ENCODE measurements around the gene LY6G6C.

Gene LY6G6C

DNA sequence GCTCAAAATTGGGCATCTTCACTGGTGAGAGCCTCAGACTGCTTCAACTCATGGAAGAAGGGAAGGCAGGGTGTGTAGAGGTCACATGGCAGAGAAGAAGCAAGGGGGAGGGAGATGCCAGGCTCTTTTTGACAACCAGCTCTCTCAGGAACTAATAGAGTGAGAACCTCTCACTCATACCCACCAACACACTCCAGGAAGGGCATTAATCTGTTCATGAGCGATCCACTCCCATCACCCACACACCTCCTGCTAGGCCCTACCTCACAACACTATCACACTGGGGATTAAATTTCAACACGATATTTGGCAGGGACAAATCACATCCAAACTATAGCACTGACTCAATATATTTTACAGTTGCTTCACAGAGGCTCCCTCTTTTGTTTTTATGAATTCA lies 20.3 kb upstream of the LY6G6C start:
- DNase-seq (ENCODE audit: low spot score): no peak

DNA sequence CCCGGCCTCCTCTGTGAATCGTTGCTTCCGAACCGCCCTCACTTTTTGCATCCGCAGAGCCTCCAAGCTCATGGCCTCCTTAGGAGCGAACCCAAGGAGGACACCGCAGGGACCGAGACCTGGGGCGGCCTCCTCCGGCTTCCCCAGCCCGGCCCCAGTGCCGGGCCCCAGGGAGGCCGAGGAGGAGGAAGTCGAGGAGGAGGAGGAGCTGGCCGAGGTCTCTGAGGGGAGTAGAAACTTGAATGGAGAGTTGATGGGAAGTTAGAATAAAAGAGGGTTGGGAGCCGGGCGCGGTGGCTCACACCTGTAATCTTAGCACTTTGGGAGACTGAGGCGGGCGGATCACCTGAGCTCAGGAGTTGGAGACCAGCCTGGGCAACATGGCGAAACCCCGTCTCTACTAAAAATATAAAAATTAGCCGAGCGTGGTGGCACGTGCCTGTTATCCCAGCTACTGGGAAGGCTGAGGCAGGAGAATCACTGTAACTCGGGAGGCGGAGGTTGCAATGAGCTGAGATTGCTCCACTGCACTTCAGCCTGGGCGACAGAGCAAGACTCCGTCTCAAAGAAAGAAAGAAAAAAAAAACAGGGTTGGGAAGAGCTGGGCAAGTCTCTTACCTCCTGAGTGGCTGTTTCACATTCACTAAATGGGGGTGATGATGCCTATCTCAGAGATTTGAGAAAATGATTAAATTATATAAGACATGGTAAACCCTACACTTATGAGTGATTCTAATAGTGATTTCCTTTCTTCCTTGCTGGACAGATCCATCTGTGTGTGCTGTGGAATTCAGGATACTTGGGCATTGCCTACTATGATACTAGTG lies 19.1 kb upstream of the LY6G6C start:
- DNase-seq (ENCODE audit: low spot score): peak; percentile 44

DNA sequence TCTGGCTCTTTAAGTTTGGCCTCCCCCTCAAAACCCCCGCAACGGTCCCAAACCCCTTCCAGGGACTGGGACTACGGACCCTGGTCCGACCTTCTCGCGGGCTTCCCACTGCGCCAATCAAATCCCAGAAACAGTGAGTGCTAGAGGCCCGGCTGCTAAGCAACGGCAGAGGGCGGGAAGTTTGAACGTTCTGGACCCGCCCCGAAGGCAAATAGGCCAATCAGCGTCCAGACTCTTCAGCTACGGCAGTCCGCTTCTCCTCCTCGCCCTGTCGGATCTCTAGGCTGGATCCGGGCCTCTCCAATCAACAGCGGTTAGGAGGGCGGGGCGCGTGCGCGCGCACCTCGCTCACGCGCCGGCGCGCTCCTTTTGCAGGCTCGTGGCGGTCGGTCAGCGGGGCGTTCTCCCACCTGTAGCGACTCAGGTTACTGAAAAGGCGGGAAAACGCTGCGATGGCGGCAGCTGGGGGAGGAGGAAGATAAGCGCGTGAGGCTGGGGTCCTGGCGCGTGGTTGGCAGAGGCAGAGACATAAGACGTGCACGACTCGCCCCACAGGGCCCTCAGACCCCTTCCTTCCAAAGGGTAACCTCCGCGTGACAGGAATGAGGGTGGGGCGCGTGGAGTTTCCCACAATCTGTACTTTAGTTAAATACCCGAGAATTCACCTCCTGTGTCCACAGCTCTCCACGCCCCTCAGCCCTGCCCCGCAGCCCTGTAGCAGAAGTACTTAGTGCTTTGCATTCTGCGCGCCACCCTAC lies 18.3 kb upstream of the LY6G6C start, which contains the start of gene MSH5:
Gene MSH5, plus strand, starts transcription at position 367 of the 758 bp plus-strand sequence. CDS start 462 bp downstream, outside the sequence.
- peak; percentile 97 for DNase-seq (ENCODE audit: low spot score)

DNA sequence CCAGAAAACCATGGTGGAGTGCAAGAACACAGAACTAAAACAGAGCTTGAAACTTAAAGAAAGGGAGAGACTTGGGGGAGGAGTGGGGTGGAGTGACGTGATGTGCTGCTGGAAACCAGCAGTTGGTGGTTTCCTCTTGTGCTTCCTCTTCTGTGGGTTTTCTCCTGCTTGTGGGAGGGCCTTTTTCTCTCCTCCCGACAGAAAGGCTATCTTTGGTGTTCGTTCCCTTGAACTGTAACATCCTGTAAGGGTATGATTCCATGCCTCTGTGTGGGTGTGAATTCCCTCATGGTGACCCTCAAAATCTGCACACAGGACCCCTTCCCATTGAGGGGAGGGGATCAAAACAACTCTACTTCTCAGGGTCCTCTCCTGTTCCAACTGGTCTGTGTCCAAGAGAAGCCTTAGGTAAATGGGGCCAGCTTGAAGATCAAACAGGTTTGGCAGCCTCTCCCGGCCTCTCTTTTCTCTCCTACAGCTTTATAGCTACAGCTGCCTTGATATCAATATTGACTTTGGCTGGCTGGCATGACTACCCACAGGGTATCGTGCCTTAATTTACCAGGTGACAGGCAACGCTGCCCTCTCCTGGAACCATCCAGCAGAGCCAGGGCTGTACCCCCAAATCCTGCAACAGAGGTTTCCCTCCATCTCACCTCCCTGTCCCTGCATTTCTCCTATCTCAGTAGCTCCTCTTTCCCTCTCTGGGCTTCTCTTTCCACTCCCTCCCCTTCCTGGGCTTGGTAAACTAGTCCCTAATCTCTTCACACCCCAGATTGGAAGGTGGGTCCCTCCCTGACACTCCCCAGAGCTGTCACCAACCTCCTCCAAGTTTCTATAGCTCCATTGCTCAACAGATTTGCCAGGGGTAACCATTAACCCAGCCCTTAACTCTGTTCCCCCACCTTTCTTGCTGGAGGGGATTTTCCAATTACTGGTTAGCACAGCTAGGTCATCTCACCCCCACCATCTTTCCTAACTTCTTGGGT lies 16.7 kb upstream of the LY6G6C start:
- no peak for DNase-seq (ENCODE audit: low spot score)

DNA sequence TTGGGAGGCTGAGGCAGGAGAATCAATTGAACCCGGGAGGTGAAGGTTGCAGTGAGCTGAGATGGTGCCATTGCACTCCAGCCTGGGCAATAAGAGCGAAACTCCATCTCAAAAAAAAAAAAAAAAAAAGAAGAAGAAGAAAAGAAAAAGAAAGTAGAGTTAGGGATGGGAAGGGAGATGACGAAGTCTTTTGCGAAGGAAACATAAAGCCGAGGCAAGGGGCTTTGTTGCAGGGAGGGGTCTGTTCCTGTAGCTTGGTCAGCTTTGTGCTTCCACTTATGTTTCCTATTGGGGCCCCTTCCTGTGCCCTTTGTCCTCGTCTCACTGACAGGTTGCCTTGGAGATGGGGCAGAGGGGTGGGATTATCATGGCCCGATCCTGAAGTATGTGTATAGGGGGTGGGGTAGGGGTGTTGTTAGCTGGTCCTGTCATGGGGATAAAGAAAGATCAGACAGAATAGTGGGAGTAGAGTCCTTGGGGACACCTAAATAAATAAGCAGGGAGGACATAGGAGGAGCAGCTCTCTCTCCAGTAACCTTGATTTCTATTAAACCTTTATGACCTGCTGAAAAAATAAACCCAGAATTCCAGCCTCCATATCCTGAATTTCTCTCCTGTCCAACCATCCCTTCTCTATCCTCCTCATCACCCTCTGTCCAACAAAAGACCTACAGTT lies 15.9 kb upstream of the LY6G6C start:
- no peak for DNase-seq (ENCODE audit: low spot score)

DNA sequence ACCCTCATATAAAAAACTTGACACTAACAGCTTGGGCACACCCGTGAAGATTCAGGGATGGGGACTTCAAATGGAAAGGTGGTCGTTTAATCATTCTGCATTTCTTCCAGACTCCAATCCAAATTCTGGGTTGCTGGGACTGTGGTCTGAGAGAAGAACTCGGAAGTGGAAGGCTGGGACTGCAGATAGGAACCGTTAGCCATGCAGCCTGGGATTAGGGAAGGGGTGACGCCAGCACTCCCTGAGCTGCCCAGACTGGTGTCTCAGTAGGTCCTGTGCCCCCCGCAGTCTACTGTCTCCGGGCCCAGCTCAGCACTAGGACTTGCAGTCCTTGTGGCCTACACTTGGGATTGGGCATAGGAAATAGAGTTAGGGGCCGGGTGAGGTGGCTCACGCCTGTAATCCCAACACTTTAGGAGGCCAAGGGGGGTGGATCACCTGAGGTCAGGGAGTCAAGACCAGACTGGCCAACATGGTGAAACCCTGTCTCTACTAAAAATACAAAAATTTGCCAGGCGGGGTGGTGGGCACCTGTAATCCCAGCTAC lies 15.3 kb upstream of the LY6G6C start:
- no peak for DNase-seq (ENCODE audit: low spot score)

DNA sequence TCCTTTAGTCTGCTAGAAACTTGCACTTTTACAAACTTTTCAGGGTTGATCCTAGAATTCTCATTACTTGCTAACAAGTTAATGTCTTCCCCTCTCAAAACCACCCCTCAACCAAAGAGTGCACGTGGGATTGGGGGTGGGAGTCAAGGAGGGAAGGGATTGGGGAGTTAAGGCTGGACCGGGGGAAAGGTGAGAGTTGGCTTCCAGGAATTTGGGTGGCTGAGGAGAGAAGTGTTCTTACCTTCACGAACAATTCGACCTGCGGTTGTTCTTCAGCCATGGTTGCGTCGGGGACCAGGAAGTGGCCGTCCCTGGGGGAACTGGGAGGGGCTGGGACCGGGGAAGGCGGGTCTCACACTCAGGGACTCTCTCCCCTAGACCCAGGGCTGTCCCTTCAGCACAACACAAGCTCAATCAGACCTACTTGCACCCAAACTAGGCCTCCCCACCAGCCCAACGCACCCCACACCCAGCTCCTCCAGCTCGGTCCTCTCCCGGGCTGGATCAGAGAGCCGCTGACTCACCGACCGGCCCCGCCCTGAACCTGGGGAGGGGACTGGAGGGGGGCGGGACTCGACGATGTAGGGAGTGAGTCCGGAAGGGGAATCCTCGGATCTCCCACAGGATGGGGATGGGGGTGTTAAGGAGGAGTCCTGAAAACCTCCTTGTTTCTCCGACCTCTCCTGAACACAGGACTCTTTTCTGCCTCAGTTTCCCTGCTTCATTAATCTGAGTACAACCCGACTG lies 14.6 kb upstream of the LY6G6C start, which contains the start of gene CLIC1:
Gene CLIC1, minus strand, starts transcription at position 510 of the 747 bp plus-strand sequence. Its CDS starts 230 bp downstream, at position 280.
- DNase-seq (ENCODE audit: low spot score): peak; percentile 79

DNA sequence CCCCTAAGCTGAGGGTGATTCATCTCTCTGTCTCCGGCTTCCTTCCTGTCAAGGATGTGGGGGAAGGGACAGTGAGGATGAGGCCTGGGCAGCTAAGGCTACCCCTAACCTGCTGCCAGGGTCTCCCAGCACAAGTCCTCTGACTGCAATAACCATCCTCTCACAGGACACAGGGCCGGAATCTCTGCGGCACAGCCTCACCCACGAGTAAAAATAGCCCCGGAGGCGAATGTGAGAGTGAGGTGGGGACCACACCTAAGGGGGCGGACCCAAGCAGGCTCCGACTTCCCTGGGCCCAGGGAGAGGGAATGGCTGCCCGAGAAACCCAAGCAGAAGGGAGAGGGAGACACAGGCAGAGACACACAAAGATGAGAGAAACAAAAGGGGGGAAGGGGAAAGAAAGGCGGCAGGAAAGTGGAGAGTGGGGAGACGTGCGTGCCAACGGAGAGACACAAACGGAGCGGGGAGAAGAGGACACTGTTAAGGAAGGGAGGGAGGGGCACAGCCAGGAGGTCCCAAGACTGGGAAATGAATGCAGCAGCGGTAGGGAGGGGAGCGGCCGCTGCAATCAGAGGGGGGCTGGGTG lies 13.4 kb upstream of the LY6G6C start:
- peak; percentile 64 for DNase-seq (ENCODE audit: low spot score)

DNA sequence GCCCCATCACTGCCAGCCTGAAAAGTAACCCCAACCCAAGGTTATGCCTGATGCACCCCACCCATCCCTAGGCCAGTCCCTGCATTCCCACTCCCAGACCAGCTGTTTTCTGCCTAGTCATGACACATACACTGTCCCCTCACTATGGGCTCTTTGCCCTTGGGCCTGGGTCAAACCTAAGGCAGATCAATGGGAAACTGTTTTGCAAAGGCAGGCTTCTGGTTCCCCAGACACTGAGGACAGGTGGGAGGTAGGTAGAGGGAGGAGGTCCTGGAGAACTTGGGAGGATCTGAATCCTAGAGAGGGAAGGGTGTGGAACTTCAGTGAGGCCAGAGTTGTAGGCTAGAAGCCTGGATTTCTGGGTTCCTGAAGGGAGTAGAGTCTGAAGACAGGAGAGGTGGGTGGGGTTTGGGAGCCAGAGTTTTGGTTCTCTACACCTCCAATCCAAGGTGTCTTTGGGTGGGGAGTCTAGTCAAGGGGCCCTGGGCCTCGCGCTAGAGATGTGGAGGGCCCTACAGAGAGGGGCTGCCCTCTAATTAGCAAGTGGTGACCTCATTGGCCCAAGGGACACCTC lies 12.8 kb upstream of the LY6G6C start:
- no peak for DNase-seq (ENCODE audit: low spot score)

DNA sequence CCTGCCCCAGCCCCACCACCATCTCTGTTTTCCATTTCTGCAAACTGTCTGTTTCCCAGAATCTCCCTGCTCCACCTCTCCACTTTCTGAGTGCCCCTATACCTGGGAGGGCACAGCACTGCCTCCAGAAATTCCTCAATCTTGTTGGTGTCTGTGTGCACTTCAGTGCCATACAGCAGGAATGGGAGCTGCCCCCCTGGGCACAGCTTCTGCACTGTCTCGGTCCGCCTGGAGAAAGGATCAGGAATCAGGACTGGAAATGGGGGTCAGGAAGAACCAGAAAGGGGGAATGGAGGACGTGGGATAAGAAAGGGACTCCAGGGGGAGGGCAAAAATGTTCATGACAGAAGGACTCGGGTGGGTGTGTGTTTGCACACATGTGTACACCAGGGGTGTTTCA lies 12.2 kb upstream of the LY6G6C start:
- DNase-seq (ENCODE audit: low spot score): no peak

DNA sequence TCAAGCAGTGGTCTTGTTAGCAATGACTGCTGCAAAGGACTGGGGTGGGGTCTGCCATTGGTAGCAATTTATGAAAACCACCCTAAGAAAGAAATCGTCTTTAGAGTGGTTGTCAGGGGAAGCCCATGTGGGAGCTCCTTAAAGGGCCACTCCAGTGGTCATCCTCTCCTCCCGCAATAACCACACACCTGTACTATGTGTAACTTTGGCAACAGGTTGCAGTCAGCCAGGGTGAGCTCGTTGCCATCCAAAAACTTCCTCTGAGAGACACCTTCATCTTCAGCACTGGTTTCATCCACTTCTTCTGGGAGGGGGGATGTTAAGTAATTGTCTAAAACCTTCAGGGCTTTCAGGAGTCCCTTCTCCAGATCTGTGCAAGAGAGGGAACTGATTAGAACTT lies 10.5 kb upstream of the LY6G6C start:
- DNase-seq (ENCODE audit: low spot score): no peak

DNA sequence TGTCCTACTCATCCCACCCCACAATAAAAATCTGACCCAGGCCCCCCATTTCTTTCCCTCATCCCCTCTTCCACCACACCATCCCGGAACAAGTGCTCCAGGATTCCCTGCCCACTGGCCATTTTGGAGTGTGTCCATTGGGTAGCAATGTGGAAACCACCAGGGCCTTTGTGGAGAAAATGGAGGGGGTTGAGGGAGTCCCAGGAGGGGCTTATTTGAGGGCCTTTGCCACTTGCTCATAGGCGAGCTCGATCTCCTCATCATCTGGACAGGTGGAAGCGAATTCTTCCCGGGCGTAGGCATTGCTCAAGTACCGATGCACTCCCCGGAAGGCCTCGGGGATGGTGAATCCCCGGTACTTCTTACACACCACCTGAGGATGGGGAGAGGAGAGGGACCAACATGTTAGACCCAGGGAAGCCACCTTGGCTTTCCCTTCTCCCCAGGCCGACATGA lies 9.1 kb upstream of the LY6G6C start:
- DNase-seq (ENCODE audit: low spot score): no peak

DNA sequence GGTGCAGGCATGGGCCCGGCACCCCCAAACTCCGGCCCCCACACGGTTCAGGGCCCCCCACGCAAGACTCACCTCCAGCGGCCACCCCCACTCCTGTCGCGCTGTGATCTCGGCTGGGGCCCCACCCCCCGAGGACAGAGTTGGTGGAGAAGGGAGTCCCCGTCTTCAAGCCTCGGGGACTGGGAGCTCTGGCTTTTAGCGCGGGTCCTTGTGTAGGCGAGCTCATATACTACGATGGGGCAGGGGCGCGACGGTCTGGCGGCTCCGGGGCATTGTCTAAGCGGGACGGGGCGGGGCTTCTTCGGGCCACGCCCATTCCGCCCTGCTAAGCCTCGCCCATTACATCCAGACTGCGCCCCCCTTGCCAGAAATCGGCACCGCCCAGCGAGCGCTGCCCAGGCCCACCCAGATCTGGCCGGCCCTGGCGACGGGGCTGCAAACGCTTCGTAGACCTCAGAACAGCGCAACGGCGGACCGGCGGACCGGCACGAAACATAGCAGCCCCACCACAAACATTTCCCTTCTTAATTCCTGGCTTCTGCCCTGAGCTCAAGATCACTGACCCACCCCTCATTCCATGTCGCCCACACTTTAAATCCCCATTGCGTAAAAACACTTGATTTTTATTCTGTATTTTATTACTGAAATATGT lies 8.6 kb upstream of the LY6G6C start:
- DNase-seq (ENCODE audit: low spot score): peak; percentile 88

DNA sequence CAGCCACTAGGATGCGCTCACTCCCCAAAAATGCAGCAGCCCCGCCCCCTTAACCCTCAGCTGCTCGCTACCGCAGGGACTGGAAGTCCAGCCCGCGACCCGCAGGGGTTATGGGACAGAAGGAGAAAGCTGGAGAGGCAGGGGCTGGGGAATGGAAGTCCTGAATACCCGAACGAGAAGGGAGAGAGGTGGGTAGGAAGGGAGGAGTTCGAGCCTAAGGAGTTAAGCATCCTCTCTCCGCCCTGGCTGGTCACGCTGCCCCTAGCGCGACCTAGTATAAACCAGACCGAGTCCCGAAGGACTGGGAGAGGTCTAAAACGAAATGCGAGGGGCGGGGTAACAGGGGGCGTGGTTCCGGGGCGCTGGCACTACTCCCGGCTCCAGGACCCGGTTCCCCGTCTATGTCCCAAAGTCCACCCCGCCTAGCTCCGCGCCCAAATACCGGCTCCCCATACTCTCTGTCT lies 8.0 kb upstream of the LY6G6C start:
- peak; percentile 91 for DNase-seq (ENCODE audit: low spot score)

DNA sequence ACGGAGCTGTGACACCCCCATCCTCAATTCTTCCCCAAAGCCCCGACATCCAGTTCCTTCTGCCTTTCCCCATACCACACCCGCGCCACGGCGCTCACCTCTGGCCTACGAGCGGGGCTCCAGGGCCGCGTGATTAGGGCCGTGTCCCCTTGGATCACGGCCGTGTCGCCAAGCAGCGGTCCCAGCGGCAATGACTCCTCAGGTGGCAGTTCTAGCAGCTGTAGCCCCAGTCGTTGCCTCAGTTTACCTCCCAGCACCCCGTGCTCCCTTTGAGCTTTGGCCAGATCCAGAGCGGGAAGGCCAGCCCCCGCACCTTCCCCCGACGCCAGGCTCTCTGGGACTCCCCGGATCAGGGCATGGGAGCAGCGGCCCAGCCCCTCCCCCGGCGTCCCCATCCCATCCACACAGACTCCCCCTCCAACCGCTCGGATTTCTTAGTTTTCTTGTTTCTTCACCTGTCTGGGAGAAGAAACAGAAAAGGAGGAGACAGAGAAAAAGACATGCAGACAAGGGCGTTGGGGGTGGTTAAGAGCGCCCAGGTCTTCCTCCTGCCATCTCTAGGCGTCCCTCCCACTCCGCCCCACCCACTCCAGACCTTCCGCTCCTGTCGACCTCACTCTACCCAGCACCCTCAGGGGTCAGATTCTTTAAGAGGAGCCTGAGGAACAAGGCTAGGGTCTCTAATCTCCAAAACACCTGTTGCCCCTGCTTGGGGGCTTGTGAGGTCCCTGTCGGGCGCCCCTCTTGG lies 7.4 kb upstream of the LY6G6C start, which contains the start of gene DDAH2:
Gene DDAH2, minus strand, starts transcription at position 533 of the 748 bp plus-strand sequence. Its CDS starts 138 bp downstream, at position 395.
- DNase-seq (ENCODE audit: low spot score): no peak

DNA sequence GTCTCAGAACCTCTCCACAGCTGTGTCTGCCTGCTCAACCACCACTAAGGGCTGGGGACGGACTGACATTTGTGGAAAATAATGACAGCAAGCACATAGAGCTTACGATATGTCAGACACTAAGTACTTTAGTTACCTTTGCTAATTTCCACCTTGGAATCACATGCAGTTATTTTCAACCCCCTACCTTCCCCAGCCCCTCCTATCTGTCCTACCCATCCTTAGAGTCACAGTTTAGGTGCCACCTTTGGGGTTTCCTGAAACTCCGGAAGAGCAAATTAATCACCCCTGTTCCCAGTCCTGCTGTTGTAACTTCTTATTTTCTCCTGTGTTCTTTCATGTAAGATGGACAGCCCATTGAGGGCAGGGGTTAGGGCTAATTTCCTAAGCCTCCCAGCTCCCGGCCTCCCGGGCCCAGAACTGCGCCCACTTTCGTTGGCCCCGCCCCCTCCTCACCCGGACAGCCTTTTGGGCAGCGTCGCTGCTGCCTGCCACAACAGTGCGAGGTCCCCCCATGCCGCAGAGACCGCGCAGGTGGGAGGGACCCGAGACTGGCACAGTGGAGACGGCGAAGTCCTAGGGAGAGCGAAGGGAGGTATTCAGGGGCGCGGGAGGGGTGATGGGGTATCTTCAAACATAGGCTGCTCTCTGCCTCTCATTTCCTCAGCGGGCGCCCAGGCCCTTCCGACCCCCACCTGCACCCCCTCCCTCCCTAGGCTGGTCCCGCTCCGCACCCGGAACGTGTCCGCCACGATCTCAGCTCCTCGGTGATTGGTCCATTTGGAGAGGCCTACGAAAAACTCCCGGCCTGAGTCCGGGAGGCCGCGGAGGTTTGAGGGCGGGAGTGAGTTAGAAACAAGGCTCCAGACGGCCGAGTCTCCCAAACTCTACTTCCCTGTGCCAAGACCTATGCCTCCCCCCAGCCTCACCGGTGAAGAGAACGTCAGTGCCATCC lies 6.4 kb upstream of the LY6G6C start:
- no peak for DNase-seq (ENCODE audit: low spot score)
